OCI-LY7 (cell line): ENCODE data around the gene EXOC4. TPM values are rescaled to one million over a fixed set of nuclear protein-coding genes. Genes with fewer than 3 reads are reported as not detected.

ENCODE experiments used
- BruUV-seq: library from RNA; stranded (reverse); fragments of 400-500 nt; replicated peaks from 2 replicates; lab custom pipeline; 2021; lab: Mats Ljungman, UMichigan
- CTCF ChIA-PET: fragments of 300-600 bp; sonication (Branson Sonifier 250); formaldehyde crosslinking; loops from one replicate; lab custom pipeline; 2022; ENCODE audit warnings: antibody characterized with exemption; ENCODE audit not compliant: unreplicated experiment; lab: Charles Lee
- POLR2A ChIA-PET: fragments of 300-600 bp; sonication (Branson Sonifier 250); formaldehyde crosslinking; loops from one replicate; lab custom pipeline; 2022; ENCODE audit warnings: antibody characterized with exemption; lab: Charles Lee
- DNase-seq: peaks from one replicate; pipeline ENCODE4 v3.0.0-alpha.2; 2015; ENCODE audit warnings: low spot score
- H2AFZ ChIP-seq: fragments of 200-600 bp; sonication (generic), shearing (Covaris generic); 2 replicates; pipeline ENCODE4 v1.6.1; 2014; ENCODE audit warnings: mild to moderate bottlenecking, antibody characterized with exemption, low read length, moderate library complexity
- H3K27ac ChIP-seq: fragments of 200-600 bp; sonication (generic); 2 replicates; pipeline ENCODE4 v1.5.1; 2014; ENCODE audit warnings: mixed run types, low read depth, mild to moderate bottlenecking, moderate library complexity, low read length, inconsistent platforms; ENCODE audit not compliant: poor library complexity, severe bottlenecking
- H3K36me3 ChIP-seq: fragments of 200-600 bp; sonication (generic); 2 replicates; pipeline ENCODE4 v1.6.1; 2014; ENCODE audit warnings: mild to moderate bottlenecking, antibody characterized with exemption, low read length, moderate library complexity, mixed read lengths; ENCODE audit not compliant: insufficient read depth
- H3K4me1 ChIP-seq: fragments of 200-600 bp; sonication (generic); 2 replicates; pipeline ENCODE4 v1.5.1; 2014; ENCODE audit warnings: mild to moderate bottlenecking, low read length; ENCODE audit not compliant: insufficient read depth, poor library complexity, severe bottlenecking
- H3K4me2 ChIP-seq: fragments of 200-600 bp; sonication (generic); 2 replicates; pipeline ENCODE4 v1.6.1; 2014; ENCODE audit warnings: mild to moderate bottlenecking, low read length
- H3K4me3 ChIP-seq: fragments of 200-600 bp; sonication (generic); 2 replicates; pipeline ENCODE4 v1.5.1; 2014; ENCODE audit warnings: mild to moderate bottlenecking, low read depth, low read length; ENCODE audit not compliant: poor library complexity, severe bottlenecking
- H3K79me2 ChIP-seq: fragments of 200-600 bp; sonication (generic); 2 replicates; pipeline ENCODE4 v1.6.1; 2016; ENCODE audit warnings: low read depth, mild to moderate bottlenecking, low read length, moderate library complexity, mixed read lengths; ENCODE audit not compliant: insufficient read depth
- H3K9me2 ChIP-seq: fragments of 200-600 bp; sonication (generic); 2 replicates; pipeline ENCODE4 v1.6.1; 2016; ENCODE audit warnings: mild to moderate bottlenecking, low read length, mixed read lengths; ENCODE audit not compliant: insufficient read depth
- H3K9me3 ChIP-seq: fragments of 200-600 bp; sonication (generic); 2 replicates; pipeline ENCODE4 v1.6.1; 2014; ENCODE audit warnings: mild to moderate bottlenecking, mixed run types, low read length, mixed read lengths
- H4K20me1 ChIP-seq: fragments of 200-600 bp; sonication (generic); 2 replicates; pipeline ENCODE4 v1.6.1; 2014; ENCODE audit warnings: mild to moderate bottlenecking, antibody characterized with exemption, low read length, moderate library complexity, mixed read lengths; ENCODE audit not compliant: insufficient read depth
- EZH2phosphoT487 ChIP-seq: fragments of 200-600 bp; sonication (generic); IDR thresholded peaks from 2 replicates; pipeline ENCODE4 v1.6.1; 2018; ENCODE audit warnings: low read depth, borderline replicate concordance, mild to moderate bottlenecking, mixed run types, antibody characterized with exemption, low read length, moderate library complexity, mixed read lengths
- intact Hi-C: fragments of 100-400 bp; cut with micrococcal nuclease; formaldehyde crosslinking; loops from one replicate; pipeline ENCODE4 v1.10.0; 2022; ENCODE audit not compliant: unreplicated experiment
- total RNA-seq, 2 experiments: library from RNA; depleted of rRNA in 1 of 2; stranded (reverse); fragments of >200 nt in 1 of 2; shearing (Covaris generic) in 1 of 2; gene quantifications; 2 replicates each; pipeline ENCODE4 v1.2.3, GENCODE V29; 2014 to 2022
- TF ChIP-seq, protein P1 (sequence below): fragments of 200-600 bp; sonication (generic); conservative IDR thresholded peaks from 2 replicates; pipeline ENCODE4 v1.5.1; 2014; ENCODE audit warnings: mild to moderate bottlenecking, antibody characterized with exemption, low read length, moderate library complexity, mixed read lengths

The EXOC4 gene
- total RNA-seq, 2 experiments from 2014 or later, result 75.1 to 93.2 TPM

DNA sequence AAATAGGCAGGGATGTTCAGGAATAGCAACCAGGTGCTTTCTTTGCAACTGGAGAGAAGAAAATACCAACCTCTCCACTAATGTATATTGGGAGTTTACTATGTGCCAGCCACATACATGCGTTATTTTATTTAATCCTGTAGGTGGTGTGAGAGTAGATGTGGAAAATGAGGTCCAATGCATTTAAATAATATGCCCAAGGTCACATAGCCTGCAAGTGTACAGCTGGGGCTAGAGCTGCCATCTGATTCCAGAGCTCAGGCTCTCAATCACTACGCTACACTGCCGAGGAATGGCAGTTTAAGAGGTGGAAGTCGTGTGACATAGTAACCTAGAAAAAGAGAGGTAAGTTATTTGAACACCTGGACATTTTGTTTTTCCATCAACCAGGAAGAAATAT lies 277.0 kb downstream of the EXOC4 start:
- Histone ChIP-seq H3K36me3 (no peaks in the 10 kb centered on the region), H3K9me2 (no peaks in the 10 kb centered on the region), H4K20me1 (no peaks in the 10 kb centered on the region), H3K79me2 (no peaks in the 10 kb centered on the region), H3K4me3 (no peak overlapping the region), H3K9me3 (no peaks in the 10 kb centered on the region), H3K4me1 (no peaks in the 10 kb centered on the region), H2AFZ (no peak overlapping the region), H3K4me2 (no peak overlapping the region), H3K27ac (no peak overlapping the region)
- no peak for DNase-seq
- no TSS peak for BruUV-seq
- ChIA-PET POLR2A (no interaction called here), CTCF (no interaction called here)
- TF ChIP-seq, protein P1, sequence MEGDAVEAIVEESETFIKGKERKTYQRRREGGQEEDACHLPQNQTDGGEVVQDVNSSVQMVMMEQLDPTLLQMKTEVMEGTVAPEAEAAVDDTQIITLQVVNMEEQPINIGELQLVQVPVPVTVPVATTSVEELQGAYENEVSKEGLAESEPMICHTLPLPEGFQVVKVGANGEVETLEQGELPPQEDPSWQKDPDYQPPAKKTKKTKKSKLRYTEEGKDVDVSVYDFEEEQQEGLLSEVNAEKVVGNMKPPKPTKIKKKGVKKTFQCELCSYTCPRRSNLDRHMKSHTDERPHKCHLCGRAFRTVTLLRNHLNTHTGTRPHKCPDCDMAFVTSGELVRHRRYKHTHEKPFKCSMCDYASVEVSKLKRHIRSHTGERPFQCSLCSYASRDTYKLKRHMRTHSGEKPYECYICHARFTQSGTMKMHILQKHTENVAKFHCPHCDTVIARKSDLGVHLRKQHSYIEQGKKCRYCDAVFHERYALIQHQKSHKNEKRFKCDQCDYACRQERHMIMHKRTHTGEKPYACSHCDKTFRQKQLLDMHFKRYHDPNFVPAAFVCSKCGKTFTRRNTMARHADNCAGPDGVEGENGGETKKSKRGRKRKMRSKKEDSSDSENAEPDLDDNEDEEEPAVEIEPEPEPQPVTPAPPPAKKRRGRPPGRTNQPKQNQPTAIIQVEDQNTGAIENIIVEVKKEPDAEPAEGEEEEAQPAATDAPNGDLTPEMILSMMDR, result no peak
- no peak for TF ChIP-seq EZH2phosphoT487
- intact Hi-C loops, result no loop called here

DNA sequence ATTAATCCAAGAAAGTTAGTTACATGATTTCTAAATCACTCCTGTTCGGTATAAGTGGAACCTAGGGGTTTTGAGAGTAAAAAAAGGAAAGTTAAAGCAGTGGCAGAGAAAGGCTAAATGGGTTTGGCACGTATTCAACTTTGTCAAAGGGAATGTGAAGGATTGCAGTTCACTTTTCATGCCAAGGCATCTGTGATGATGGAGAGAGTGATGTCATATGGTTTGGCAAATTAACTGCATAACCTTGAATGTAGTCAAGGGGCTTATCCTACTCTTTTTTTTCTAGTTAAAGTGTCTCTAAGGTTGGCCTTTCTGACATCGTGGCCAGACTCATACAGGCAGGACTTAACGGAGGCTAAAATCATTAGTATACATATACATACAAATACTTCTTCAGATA lies 277.8 kb downstream of the EXOC4 start:
- POLR2A ChIA-PET, result no interaction called here
- BruUV-seq, result no TSS peak

DNA sequence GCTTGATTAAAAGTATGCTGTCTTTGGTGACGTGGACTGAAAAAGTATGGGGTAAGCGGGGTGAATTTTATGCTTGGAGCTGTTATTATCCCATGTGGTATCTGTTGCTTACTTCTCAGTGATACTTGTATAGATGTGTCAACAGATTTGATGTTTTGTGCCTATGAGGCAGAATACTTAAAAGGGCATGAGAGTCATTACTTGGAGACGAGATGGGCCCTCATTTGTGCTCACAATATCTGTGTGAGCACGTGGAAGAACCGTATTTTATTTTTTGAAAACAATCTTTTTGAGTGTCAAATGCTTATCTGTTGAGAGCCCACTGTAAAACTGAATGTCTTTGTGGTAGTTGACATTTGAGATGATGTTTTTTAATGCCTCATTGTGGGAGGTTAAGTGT lies 281.9 kb downstream of the EXOC4 start:
- no peak for DNase-seq
- no peak overlapping the region for H2AFZ ChIP-seq
- BruUV-seq, result no TSS peak
- H3K27ac ChIP-seq, result no peak overlapping the region
- POLR2A ChIA-PET, result no interaction called here
- H3K9me2 ChIP-seq, result no peaks in the 10 kb centered on the region
- TF ChIP-seq EZH2phosphoT487, result no peak
- TF ChIP-seq, protein P1, result no peak
- H4K20me1 ChIP-seq, result no peaks in the 10 kb centered on the region
- no peaks in the 10 kb centered on the region for H3K4me1 ChIP-seq
- no peak overlapping the region for H3K4me2 ChIP-seq
- CTCF ChIA-PET, result no interaction called here
- intact Hi-C loops, result no loop called here
- no peaks in the 10 kb centered on the region for H3K36me3 ChIP-seq
- H3K9me3 ChIP-seq, result no peaks in the 10 kb centered on the region
- H3K4me3 ChIP-seq, result no peak overlapping the region
- no peaks in the 10 kb centered on the region for H3K79me2 ChIP-seq

More for the DNA sequence above, 277.8 kb downstream of the EXOC4 start:
- Histone ChIP-seq H2AFZ (no peak overlapping the region), H3K9me2 (no peaks in the 10 kb centered on the region), H3K79me2 (no peaks in the 10 kb centered on the region), H3K4me2 (no peak overlapping the region), H4K20me1 (no peaks in the 10 kb centered on the region), H3K36me3 (no peaks in the 10 kb centered on the region), H3K9me3 (no peaks in the 10 kb centered on the region), H3K27ac (no peak overlapping the region), H3K4me3 (no peak overlapping the region), H3K4me1 (no peaks in the 10 kb centered on the region)
- CTCF ChIA-PET, result no interaction called here
- TF ChIP-seq, protein P1, result no peak
- TF ChIP-seq EZH2phosphoT487, result no peak
- no peak for DNase-seq
- intact Hi-C loops, result no loop called here
